Prostate gland (tissue), 2 donors: Measurements from ENCODE around the gene SNRPA1. TPM values are rescaled to one million over a fixed set of nuclear protein-coding genes. Genes with fewer than 3 reads are reported as not detected.

ENCODE experiments used
- DNase-seq: peaks from one replicate; pipeline ENCODE4 v3.0.0-alpha.2; 2019; ENCODE audit warnings: low spot score
- H3K27ac ChIP-seq, 2 donors: fragments of 200-600 bp; sonication (generic); 2 replicates each; pipeline ENCODE4 v1.5.1; 2017 to 2019
- H3K27me3 ChIP-seq: fragments of 200-600 bp; sonication (generic); replicated peaks from 2 replicates; pipeline ENCODE4 v1.5.1; 2019; ENCODE audit not compliant: insufficient read depth
- H3K36me3 ChIP-seq, 2 donors: fragments of 200-600 bp; sonication (generic); 1 replicate in 1 of 2; 2 replicates in 1 of 2; pipeline versions ENCODE4 v1.5.1 to v1.8.1; 2017 to 2019
- H3K4me1 ChIP-seq: fragments of 200-600 bp; sonication (generic); replicated peaks from 2 replicates; pipeline ENCODE4 v1.5.1; 2019
- H3K4me3 ChIP-seq, 2 donors: fragments of 200-600 bp; sonication (generic); 2 replicates each; pipeline ENCODE4 v1.5.1; 2017 to 2019
- H3K9me3 ChIP-seq: fragments of 200-600 bp; sonication (generic); 2 replicates; pipeline ENCODE4 v1.5.1; 2017
- CTCF ChIP-seq, 4 experiments: fragments of 200-600 bp in 2 of 4; fragments of 450-650 bp in 2 of 4; sonication (generic) in 2 of 4; IDR thresholded peaks; 1 replicate in 3 of 4; 2 replicates in 1 of 4; pipeline ENCODE4 v1.5.1; 2016 to 2019; ENCODE audit warnings: antibody characterized with exemption in 4 of 4, mild to moderate bottlenecking in 2 of 4, moderate library complexity in 2 of 4
- POLR2A ChIP-seq: fragments of 450-650 bp; IDR thresholded peaks from one replicate; pipeline ENCODE4 v1.6.1; 2016; ENCODE audit warnings: antibody characterized with exemption, mild to moderate bottlenecking
- POLR2AphosphoS5 ChIP-seq: sonication (generic); formaldehyde crosslinking; IDR thresholded peaks from one replicate; pipeline ENCODE4 v1.6.1; 2017; ENCODE audit warnings: antibody characterized with exemption
- WGBS: methylation state at CpG from one replicate; pipeline ENCODE4 v1.1.5; 2018; 5-methylcytosine and 5-hydroxymethylcytosine counted together
- intact Hi-C: fragments of 100-400 bp; cut with DNase I; formaldehyde crosslinking; loops from one replicate; pipeline ENCODE4 v1.14.2; 2022
- total RNA-seq, 2 donors: library from RNA; depleted of rRNA; stranded (reverse); fragments of >200 nt; gene quantifications; one replicate each; pipeline ENCODE4 v1.1.0, GENCODE V29; 2016

Gene SNRPA1
- total RNA-seq, 2 donors from 2014 or later: 23.6 to 55.3 TPM

GRCh38 chr15:101255051-101255395, 40.0 kb downstream of the SNRPA1 start:
- no peaks in the 10 kb centered on the region for H3K4me1 ChIP-seq
- no peaks in the 10 kb centered on the region for H3K36me3 ChIP-seq
- H3K27ac ChIP-seq: no peak overlapping the region
- H3K27me3 ChIP-seq: no peaks in the 10 kb centered on the region
- intact Hi-C loops: loop anchor here (10.0 kb wide), 1 partner anchor 630 kb away; no protein-coding TSS in a partner anchor
- TF ChIP-seq POLR2AphosphoS5: no peak
- TF ChIP-seq CTCF (IDR thresholded peaks at IDR 0.05): no peak
- no peak for TF ChIP-seq POLR2A
- WGBS: 68% methylated on average over 5 of the region's 5 CpGs
- no peak for DNase-seq
- no peaks in the 10 kb centered on the region for H3K9me3 ChIP-seq
- H3K4me3 ChIP-seq: no peak overlapping the region

DNA sequence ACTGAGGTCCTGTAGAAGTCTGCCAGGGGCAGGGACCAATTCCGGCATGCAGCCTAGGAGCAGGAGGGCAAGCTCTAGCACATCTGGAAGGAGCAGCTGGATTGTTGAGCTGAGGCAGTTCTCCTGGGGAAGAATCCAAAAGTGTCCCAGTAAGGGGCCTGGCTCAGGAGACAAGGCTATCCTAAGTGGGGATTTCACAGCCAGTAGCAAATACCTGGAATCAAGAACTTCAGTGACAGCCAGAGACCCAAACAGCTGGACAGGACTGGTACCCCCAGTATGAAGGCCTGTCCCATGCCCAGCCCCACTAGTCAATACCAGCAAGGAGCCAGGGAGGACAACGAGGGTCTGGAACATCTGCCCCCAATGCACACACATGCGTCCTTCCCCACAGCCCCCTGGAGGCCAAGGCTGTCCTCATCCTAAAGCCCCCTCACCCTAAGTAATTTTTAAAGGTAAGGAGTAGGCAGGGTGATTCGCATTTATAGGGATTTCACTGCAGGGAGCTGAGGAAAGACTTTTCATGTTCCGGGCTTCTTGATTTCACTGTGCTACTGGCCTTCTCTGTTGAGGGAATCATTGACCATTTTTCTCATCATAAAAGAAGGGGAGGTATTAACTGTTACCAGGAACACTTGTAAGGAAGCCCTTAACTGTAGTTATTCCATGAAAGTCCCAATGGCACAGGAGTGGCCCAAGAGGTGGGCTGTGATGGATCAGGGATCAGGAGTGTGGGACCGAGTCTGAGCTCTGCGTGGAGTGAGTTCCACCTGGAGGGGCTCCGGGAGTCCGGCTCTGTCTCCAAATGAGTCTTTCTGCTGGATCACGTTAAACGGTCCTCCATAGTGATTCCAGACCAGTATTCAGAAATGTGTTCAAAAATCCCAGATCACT, 40.6 kb downstream of the SNRPA1 start:
- WGBS: 85% methylated on average over 11 of the region's 11 CpGs
- H3K36me3 ChIP-seq: no peaks in the 10 kb centered on the region
- TF ChIP-seq POLR2A (no peak), POLR2AphosphoS5 (no peak), CTCF (IDR thresholded peaks at IDR 0.05) (no peak)

GRCh38 chr15:101252836-101253235, 42.2 kb downstream of the SNRPA1 start:
- peak overlapping the region; percentile 84 to 88 for H3K27ac ChIP-seq
- DNase-seq: no peak
- intact Hi-C loops: loop anchor here (2.0 to 10.0 kb wide), 3 partner anchors 71 to 628 kb away; no protein-coding TSS in a partner anchor
- H3K4me3 ChIP-seq: peak overlapping the region; percentile 64 to 76
- no peaks in the 10 kb centered on the region for H3K36me3 ChIP-seq
- H3K9me3 ChIP-seq: no peaks in the 10 kb centered on the region
- whole genome bisulfite sequencing: 30% methylated on average over 3 of the region's 3 CpGs
- no peaks in the 10 kb centered on the region for H3K27me3 ChIP-seq
- no peaks in the 10 kb centered on the region for H3K4me1 ChIP-seq
- TF ChIP-seq POLR2A (no peak), CTCF (IDR thresholded peaks at IDR 0.05) (no peak), POLR2AphosphoS5 (no peak)

More for the DNA sequence above, 40.6 kb downstream of the SNRPA1 start:
- Histone ChIP-seq H3K27ac (no peak overlapping the region), H3K27me3 (no peaks in the 10 kb centered on the region), H3K4me3 (no peak overlapping the region), H3K4me1 (no peaks in the 10 kb centered on the region), H3K9me3 (no peaks in the 10 kb centered on the region)
- no peak for DNase-seq
- intact Hi-C loops: loop anchor here (5.0 to 10.0 kb wide), 2 partner anchors 72 to 630 kb away; no protein-coding TSS in a partner anchor

GRCh38 chr15:101251830-101252820, 42.9 kb downstream of the SNRPA1 start, which contains the start of gene CHSY1:
Gene CHSY1, minus strand, starts transcription at chr15:101252048. Its CDS starts 592 bp downstream, at chr15:101251456.
- Histone ChIP-seq H3K4me3 (peak within 1 kb of the TSS; percentile 76), H3K4me1 (peaks cover 3% of the 10 kb centered on the region), H3K9me3 (no peaks in the 10 kb centered on the region), H3K36me3 (no peaks in the 10 kb centered on the region), H3K27me3 (no peaks in the 10 kb centered on the region), H3K27ac (peak within 1 kb of the TSS; percentile 84 to 88)
- peak; percentile 89 for DNase-seq
- intact Hi-C loops: loop anchor here (2.0 to 10.0 kb wide), 3 partner anchors 70 to 627 kb away; no protein-coding TSS in a partner anchor
- peak in 3 of 4 experiments; percentile 19 to 48 (median 45) for TF ChIP-seq CTCF (IDR thresholded peaks at IDR 0.05)
- TF ChIP-seq POLR2A: peak; percentile 85
- peak; percentile 92 for TF ChIP-seq POLR2AphosphoS5
- 1% methylated on average over 80 of the region's 108 CpGs for WGBS
